Forelimb muscle (tissue), 1 donor: ENCODE data around the gene CAPN6. TPM values are rescaled to one million over a fixed set of nuclear protein-coding genes. Genes with fewer than 3 reads are reported as not detected.

ENCODE experiments used
- DNase-seq: peaks from one replicate; pipeline ENCODE4 v3.0.0-alpha.2; 2013; ENCODE audit warnings: low read depth
- polyA plus RNA-seq: library from polyadenylated mRNA; unstranded; fragments of 120-200 nt; gene quantifications from one replicate; pipeline ENCODE4 v1.2.1, GENCODE V29; 2013; ENCODE audit not compliant: insufficient read length

Gene CAPN6
- polyA plus RNA-seq, 1 donor: 557 TPM

GRCh38 chrX:111199505-111199904, 70.8 kb downstream of the CAPN6 start:
- DNase-seq: no peak

Other genes starting within 250 kb of the CAPN6 start
- gene PAK3, start 174.3 kb downstream of the CAPN6 start, polyA plus RNA-seq: 10.9 TPM
- 12.0 TPM for gene DCX, start 141.7 kb upstream of the CAPN6 start, polyA plus RNA-seq
- gene SERTM2, start 241.2 kb upstream of the CAPN6 start, polyA plus RNA-seq: 0.28 TPM